Fibroblast of skin of abdomen (primary cell): ENCODE results near the gene SSBP4.

Experiments
- DNase-seq: peaks from one replicate; pipeline ENCODE4 v3.0.0-alpha.2; 2013

The SSBP4 gene

GRCh38 chr19:18433735-18434398 is 14.7 kb downstream of the SSBP4 start:
- no peak for DNase-seq

- no peak for DNase-seq
These were observed 15.4 kb downstream of the SSBP4 start for GRCh38 chr19:18434411-18435175.

GRCh38 chr19:18435178-18435841 is 16.1 kb downstream of the SSBP4 start:
- no peak for DNase-seq

- DNase-seq = no peak
These were observed 16.9 kb downstream of the SSBP4 start for GRCh38 chr19:18435842-18436670.

- DNase-seq = peak; percentile 85
These were observed 17.7 kb downstream of the SSBP4 start for GRCh38 chr19:18436671-18437490.

- DNase-seq = no peak
These were observed 18.5 kb downstream of the SSBP4 start, which contains the start of gene ISYNA1 for GRCh38 chr19:18437491-18438330. Gene ISYNA1 (minus strand): TSS chr19:18438133. CDS start chr19:18437979, 154 bp downstream.

- DNase-seq = no peak
These were observed 19.3 kb downstream of the SSBP4 start for GRCh38 chr19:18438331-18439024.

GRCh38 chr19:18439025-18439909 is 20.1 kb downstream of the SSBP4 start:
- peak; percentile 80 for DNase-seq

- no peak for DNase-seq
These were observed 20.7 kb downstream of the SSBP4 start for GRCh38 chr19:18439910-18440237.

- DNase-seq = no peak
These were observed 21.2 kb downstream of the SSBP4 start for GRCh38 chr19:18440415-18440877.

- DNase-seq = no peak
These were observed 22.0 kb downstream of the SSBP4 start for GRCh38 chr19:18440936-18441803.

GRCh38 chr19:18441804-18442788 is 22.9 kb downstream of the SSBP4 start:
- DNase-seq = no peak

- no peak for DNase-seq
These were observed 23.7 kb downstream of the SSBP4 start for GRCh38 chr19:18442941-18443340.

GRCh38 chr19:18443406-18443805 is 24.2 kb downstream of the SSBP4 start:
- no peak for DNase-seq

GRCh38 chr19:18443831-18444230 is 24.6 kb downstream of the SSBP4 start:
- DNase-seq = no peak

GRCh38 chr19:18444513-18444912 is 25.3 kb downstream of the SSBP4 start:
- no peak for DNase-seq
